NCI-H128 (cell line): ENCODE measurements around the gene MZB1.

Source experiments
- DNase-seq: peaks from one replicate; lab custom pipeline; 2025; ENCODE audit not compliant: unreplicated experiment; lab: John Stamatoyannopoulos, UW

MZB1 gene

DNA sequence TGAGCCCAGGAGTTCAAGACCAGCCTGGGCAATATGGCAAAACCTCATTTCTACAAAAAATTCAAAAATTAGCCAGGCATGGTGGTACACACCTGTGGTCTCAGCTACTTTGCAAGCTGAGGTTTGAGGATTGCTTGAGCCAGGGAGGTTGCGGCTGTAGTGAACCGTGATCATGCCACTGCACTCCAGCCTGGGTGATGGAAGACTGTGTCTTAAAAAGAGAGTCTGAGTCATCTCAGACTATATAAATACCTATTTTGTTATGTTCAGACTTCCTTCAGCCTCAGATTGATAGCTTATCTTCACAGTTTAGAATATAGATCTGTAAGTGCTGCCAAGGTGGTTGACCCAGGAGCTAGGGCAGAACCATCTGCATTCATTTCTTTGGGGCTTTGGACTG, 49.7 kb downstream of the MZB1 start:
- DNase-seq: no peak
